ENCODE data around the gene DNM2.
"Not testable (repeated sequence)": the region's sequence is repeated elsewhere in the genome, so short reads cannot be mapped to it uniquely, and the experiment has no call there.

The DNM2 gene

GRCh38 chr19:10717356-10718204 is at the start of gene DNM2:
TSS of gene DNM2 (plus strand) at chr19:10718079. CDS start at chr19:10718243, 164 bp downstream.
- DNase-seq, result peak; percentile 83 to 100

DNA sequence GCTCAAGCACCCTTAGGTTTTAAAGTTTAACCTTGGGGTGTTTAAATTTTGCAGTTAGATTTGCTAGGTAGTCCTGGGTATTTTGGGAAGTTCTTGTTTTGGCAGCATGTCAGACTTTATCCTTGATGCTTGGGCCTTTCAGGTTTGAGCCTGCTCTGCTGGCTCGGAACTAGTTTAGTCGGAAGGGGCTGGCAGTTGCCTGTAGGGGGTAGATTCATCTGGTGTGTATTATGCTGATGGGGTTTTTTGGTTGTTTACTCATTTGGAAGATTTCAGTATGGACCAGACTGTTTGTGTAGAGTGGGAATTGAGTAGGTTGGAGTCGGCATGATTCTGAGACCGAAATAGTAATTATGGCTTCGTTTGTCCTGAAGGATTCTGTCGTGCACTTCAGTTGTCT is 48.6 kb upstream of the DNM2 start:
- DNase-seq, result no peak

- no peak for DNase-seq
Measured at GRCh38 chr19:10670182-10670581, 47.7 kb upstream of the DNM2 start.

DNA sequence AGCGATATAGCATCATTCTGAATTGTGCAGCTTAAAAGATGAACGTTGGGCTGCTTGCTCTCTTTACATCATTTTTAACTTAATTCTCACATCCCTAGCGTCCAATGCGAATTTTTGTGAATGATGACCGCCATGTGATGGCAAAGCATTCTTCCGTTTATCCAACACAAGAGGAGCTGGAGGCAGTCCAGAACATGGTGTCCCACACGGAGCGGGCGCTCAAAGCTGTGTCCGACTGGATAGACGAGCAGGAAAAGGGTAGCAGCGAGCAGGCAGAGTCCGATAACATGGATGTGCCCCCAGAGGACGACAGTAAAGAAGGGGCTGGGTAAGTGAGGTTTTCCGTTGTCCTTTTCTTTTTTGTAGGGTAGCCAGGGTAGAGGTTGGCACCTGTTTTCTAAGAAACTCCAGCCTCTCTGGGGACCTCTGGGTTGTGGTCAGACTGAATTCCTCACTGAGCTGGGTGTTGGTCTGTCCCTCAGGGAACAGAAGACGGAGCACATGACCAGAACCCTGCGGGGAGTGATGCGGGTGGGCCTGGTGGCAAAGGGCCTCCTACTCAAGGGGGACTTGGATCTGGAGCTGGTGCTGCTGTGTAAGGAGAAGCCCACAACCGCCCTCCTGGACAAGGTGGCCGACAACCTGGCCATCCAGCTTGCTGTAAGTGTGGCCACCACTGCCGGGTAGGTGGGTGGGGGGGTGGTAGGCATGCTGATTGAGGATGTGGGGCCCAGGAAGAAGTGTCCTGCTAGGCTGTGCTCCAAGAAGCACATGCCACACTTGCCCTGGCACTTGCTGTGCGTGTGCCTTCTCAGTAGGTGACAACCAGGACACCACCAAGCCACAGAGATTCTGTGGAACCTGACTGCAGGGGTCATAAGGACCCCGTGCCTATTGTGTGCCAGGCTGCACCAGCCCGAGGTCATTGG is 46.7 kb upstream of the DNM2 start:
- no peak for DNase-seq

GRCh38 chr19:10671922-10672321 is 46.0 kb upstream of the DNM2 start:
- not testable (repeated sequence) for DNase-seq

DNA sequence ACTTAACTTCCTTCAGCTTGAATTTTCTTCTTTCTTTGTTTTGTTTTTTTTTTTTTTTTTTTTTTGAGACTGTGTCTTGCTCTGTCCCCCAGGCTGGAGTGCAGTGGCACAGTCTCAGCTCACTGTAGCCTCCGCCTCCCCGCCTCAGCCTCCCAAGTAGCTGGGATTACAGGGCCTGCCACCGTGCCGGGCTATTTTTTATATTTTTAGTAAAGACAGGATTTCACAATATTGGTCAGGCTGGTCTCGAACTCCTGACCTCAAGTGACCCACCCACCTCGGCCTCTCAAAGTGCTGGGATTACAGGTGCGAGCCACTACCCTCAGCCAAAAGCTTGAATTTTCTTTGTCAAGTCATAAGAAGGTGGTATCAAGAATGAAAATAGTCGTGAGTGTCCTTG is 42.7 kb upstream of the DNM2 start:
- not testable (repeated sequence) for DNase-seq

DNA sequence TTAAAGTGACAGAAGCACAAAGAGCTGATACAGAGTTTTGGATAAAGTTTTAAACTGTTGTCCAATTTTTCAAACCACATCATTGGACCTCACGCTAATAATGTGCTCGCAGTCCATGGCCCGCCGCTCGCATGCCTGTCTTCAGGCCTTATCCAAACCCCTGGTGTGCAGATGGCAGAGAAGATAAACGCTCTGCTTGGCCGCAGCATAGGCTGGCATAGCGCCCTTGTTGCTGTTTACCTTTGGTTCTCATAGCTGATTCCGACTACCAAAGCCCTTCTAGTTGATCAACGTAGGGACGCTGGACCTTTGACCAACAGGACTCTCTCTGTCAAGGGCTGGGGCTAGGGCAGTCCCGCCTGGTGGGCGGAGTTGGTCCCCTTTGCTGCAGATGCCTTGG is 40.1 kb upstream of the DNM2 start:
- DNase-seq, result no peak

GRCh38 chr19:10678813-10679212 is 39.1 kb upstream of the DNM2 start:
- DNase-seq, result no peak

DNA sequence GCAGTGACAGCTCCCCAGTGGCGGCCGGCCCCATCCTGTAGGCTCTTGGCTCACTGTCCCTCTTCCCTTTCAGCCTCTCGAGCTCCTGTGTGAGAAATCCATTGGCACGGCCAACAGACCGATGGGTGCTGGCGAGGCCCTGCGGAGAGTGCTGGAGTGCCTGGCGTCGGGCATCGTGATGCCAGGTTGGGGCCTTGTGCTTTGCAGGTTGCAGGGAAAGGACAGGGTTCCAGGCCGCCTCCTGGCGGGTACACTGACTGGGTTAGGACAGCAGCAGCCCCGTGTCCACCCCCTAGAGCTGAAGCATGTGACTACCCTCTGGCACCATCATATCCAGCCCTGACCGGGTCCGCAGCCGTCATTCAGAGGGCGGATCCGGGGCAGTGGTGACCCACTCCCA is 38.1 kb upstream of the DNM2 start:
- DNase-seq, result no peak

- DNase-seq, result no peak
Measured at GRCh38 chr19:10680545-10681135, 37.2 kb upstream of the DNM2 start.

- DNase-seq, result no peak
Measured at GRCh38 chr19:10681658-10682057, 36.2 kb upstream of the DNM2 start.

- no peak for DNase-seq
Measured at GRCh38 chr19:10682397-10683063, 35.3 kb upstream of the DNM2 start.

GRCh38 chr19:10683064-10683426 is 34.8 kb upstream of the DNM2 start:
- DNase-seq, result no peak

- no peak for DNase-seq
Measured at GRCh38 chr19:10683582-10683981, 34.3 kb upstream of the DNM2 start.

GRCh38 chr19:10685210-10685609 is 32.7 kb upstream of the DNM2 start:
- DNase-seq, result no peak

- no peak for DNase-seq
Measured at GRCh38 chr19:10686193-10686592, 31.7 kb upstream of the DNM2 start.

DNA sequence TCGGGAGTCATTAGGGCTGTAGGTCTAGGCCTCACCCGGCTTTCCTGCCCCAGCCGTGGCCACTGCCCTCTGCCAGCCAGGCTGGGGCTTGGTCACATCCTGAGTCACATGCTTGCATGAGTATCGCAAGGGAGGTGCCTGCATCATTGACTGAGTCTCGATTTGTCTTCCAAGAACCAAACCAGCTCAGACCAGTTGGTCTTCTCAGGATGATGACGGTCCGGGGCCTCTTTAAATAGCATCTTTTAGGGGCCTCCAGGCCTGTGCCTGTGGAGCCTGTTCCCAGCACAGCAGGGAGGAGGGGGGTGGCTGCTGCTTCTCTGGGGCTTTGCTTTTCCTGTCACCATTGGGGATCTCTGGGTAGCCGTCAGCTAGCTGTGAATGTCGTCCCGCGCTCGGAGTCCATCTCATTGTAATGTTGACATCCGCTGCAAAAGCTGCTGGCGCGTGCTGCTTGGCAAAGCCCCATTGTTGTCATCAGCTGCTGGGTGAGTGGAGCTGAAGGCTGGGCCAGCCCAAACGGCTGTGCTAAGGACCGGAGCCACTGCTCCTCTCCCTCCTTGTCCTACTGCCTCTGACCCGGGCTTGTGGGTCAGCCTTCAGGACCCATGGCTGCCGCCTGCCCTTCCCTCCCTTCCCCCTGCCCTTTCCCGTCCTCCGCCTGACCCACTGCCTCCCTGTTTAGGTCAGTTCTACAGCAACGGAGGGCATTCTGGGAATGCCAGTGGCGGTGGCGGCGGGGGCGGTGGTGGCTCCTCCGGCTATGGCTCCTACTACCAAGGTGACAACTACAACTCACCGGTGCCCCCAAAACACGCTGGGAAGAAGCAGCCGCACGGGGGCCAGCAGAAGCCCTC is 31.0 kb upstream of the DNM2 start:
- DNase-seq, result no peak

- DNase-seq, result no peak
Measured at GRCh38 chr19:10687518-10688288, 30.2 kb upstream of the DNM2 start.

- no peak for DNase-seq
Measured at GRCh38 chr19:10688545-10689280, 29.2 kb upstream of the DNM2 start.

DNA sequence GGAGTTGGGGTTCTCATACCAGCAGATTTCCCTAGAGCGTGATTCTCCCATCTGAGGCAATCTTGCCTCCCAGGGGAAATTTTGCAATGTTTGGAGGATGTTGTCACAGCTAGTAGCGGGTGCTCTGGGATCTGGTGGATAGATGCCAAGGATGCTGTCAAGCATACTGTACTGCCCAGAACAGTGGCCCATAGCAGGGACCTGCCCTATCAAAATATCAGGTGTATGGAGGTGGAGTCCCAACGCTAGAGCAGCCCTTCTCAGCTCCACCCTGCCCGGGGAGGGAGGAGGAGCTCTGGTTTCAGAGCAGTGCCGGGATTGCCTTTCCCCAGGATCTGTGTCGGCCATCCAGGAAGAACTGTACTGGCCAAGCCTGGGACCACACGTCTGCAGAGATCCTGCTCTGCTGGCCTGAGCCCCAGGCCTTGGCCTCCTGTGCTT is 27.5 kb upstream of the DNM2 start:
- DNase-seq, result no peak
